AG08395 (cell line): ENCODE results near the gene GRIP1.

Experiments used
- DNase-seq: peaks from one replicate; pipeline ENCODE4 v3.0.0; 2012; ENCODE audit warnings: mixed read lengths, low spot score

GRIP1 gene

GRCh38 chr12:66693901-66694513, 15.1 kb upstream of the GRIP1 start:
- peak; percentile 58 for DNase-seq

- DNase-seq = no peak
Observed at GRCh38 chr12:66692986-66693385, 14.1 kb upstream of the GRIP1 start.

- DNase-seq = no peak
Observed at GRCh38 chr12:66692170-66692569, 13.3 kb upstream of the GRIP1 start.

- peak; percentile 38 for DNase-seq
Observed at GRCh38 chr12:66688846-66689439, 10.1 kb upstream of the GRIP1 start.

- no peak for DNase-seq
Observed at GRCh38 chr12:66684222-66684621, 5.3 kb upstream of the GRIP1 start.

- no peak for DNase-seq
Observed at GRCh38 chr12:66683822-66684221, 4.9 kb upstream of the GRIP1 start.

- no peak for DNase-seq
Observed at GRCh38 chr12:66683073-66683472, 4.2 kb upstream of the GRIP1 start.

GRCh38 chr12:66679461-66680084, 697 bp upstream of the GRIP1 start:
- no peak for DNase-seq

- no peak for DNase-seq
Observed at GRCh38 chr12:66676241-66676640, 2.6 kb downstream of the GRIP1 start.

GRCh38 chr12:66674495-66675122, 4.3 kb downstream of the GRIP1 start:
- DNase-seq = no peak

GRCh38 chr12:66669541-66669940, 9.3 kb downstream of the GRIP1 start:
- no peak for DNase-seq

GRCh38 chr12:66668311-66668710, 10.6 kb downstream of the GRIP1 start:
- no peak for DNase-seq

GRCh38 chr12:66667906-66668305, 11.0 kb downstream of the GRIP1 start:
- DNase-seq = no peak

GRCh38 chr12:66666481-66666880, 12.4 kb downstream of the GRIP1 start:
- no peak for DNase-seq

- no peak for DNase-seq
Observed at GRCh38 chr12:66665435-66665985, 13.4 kb downstream of the GRIP1 start.

GRCh38 chr12:66664076-66664475, 14.8 kb downstream of the GRIP1 start:
- DNase-seq = no peak

- no peak for DNase-seq
Observed at GRCh38 chr12:66663611-66664010, 15.3 kb downstream of the GRIP1 start.

- peak; percentile 34 for DNase-seq
Observed at GRCh38 chr12:66662729-66663128, 16.1 kb downstream of the GRIP1 start.

GRCh38 chr12:66662179-66662578, 16.7 kb downstream of the GRIP1 start:
- DNase-seq = no peak

GRCh38 chr12:66661357-66661756, 17.5 kb downstream of the GRIP1 start:
- no peak for DNase-seq

GRCh38 chr12:66653796-66654195, 25.1 kb downstream of the GRIP1 start:
- DNase-seq = no peak

GRCh38 chr12:66648033-66648735, 30.7 kb downstream of the GRIP1 start:
- DNase-seq = no peak
